Measurements from ENCODE around the gene ISOC2. TPM values are rescaled to one million over a fixed set of nuclear protein-coding genes. Genes with fewer than 3 reads are reported as not detected.

Gene ISOC2
- total and polyA plus RNA-seq, 12 donors, result 18.1 to 181 (median 77.8) TPM

GRCh38 chr19:55489711-55490477, 28.5 kb upstream of the ISOC2 start:
- Histone ChIP-seq H3K9me3 (replicated peaks in 1 of 3) (no peaks in the 10 kb centered on the region), H3K4me3 (no peak overlapping the region), H3K36me3 (replicated peaks in 1 of 2) (no peaks in the 10 kb centered on the region), H3K27me3 (no peaks in the 10 kb centered on the region), H3K4me1 (replicated peaks in 1 of 2) (peaks cover 30 to 32% of the 10 kb centered on the region in 2 donors), H3K27ac (no peak overlapping the region)
- intact Hi-C loops (cut with DNase I), result no loop called here
- WGBS, 4 donors, result 49 to 83% (median 71%) methylated on average over 4 to 21 of the region's 21 CpGs
- no peak for TF ChIP-seq POLR2A (IDR thresholded peaks at IDR 0.05)
- TF ChIP-seq, protein P1, sequence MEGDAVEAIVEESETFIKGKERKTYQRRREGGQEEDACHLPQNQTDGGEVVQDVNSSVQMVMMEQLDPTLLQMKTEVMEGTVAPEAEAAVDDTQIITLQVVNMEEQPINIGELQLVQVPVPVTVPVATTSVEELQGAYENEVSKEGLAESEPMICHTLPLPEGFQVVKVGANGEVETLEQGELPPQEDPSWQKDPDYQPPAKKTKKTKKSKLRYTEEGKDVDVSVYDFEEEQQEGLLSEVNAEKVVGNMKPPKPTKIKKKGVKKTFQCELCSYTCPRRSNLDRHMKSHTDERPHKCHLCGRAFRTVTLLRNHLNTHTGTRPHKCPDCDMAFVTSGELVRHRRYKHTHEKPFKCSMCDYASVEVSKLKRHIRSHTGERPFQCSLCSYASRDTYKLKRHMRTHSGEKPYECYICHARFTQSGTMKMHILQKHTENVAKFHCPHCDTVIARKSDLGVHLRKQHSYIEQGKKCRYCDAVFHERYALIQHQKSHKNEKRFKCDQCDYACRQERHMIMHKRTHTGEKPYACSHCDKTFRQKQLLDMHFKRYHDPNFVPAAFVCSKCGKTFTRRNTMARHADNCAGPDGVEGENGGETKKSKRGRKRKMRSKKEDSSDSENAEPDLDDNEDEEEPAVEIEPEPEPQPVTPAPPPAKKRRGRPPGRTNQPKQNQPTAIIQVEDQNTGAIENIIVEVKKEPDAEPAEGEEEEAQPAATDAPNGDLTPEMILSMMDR (IDR thresholded peaks at IDR 0.05), result no peak
- DNase-seq, result peak in 1 of 7 donors; percentile 28

DNA sequence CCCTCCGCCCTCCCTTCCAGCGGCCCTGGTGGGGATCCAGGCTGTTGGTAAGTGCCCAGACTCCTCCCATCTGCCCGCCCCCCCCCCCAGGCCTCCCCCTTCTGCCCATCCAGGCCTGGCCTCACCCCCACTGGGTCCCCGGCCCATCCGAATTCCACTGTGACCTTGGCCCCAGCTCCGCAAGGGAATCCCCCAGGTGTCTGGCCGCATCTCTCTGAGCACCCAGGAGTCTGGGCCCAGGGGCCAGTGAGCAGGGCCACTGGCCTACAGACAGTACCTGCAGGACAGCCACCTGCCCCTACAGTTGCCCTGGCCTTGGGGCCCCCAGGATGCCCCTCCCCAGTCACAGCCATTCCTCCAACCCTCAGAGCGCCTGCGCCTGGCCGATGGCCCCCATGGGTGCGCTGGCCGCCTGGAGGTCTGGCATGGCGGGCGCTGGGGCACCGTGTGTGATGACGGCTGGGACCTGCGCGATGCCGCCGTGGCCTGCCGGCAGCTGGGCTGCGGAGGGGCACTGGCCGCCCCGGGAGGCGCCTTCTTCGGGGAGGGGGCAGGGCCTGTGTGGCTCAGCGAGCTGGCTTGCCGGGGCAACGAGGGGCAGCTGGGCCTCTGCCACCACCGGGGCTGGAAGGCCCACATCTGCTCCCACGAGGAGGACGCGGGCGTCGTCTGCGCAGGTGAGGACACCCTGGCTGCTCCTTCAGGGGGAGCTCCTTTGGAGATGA, 27.7 kb upstream of the ISOC2 start:
- Histone ChIP-seq H3K27me3 (no peaks in the 10 kb centered on the region), H3K9me3 (replicated peaks in 1 of 3) (no peaks in the 10 kb centered on the region), H3K36me3 (replicated peaks in 1 of 2) (no peaks in the 10 kb centered on the region), H3K4me3 (no peak overlapping the region), H3K4me1 (replicated peaks in 1 of 2) (peaks cover 37 to 38% of the 10 kb centered on the region in 2 donors), H3K27ac (no peak overlapping the region)
- intact Hi-C loops (cut with DNase I), result no loop called here
- 58 to 67% (median 63%) methylated on average over 9 to 36 of the region's 36 CpGs; no CpG with 5 or more reads in 1 of the 4 donors for WGBS, 4 donors
- no peak for DNase-seq
- TF ChIP-seq, protein P1 (IDR thresholded peaks at IDR 0.05), result no peak
- no peak for TF ChIP-seq POLR2A (IDR thresholded peaks at IDR 0.05)

- intact Hi-C loops (cut with DNase I), result no loop called here
- Histone ChIP-seq H3K4me3 (peak within 1 kb of the TSS in 1 of 4 donors; percentile 5), H3K27ac (peak within 1 kb of the TSS; percentile 76 to 97 (median 93)), H3K4me1 (replicated peaks in 1 of 2) (peaks cover 38 to 39% of the 10 kb centered on the region in 2 donors), H3K9me3 (replicated peaks in 1 of 3) (no peaks in the 10 kb centered on the region), H3K36me3 (replicated peaks in 1 of 2) (peaks cover 0 to 4% of the 10 kb centered on the region in 2 donors), H3K27me3 (no peaks in the 10 kb centered on the region)
- WGBS, 4 donors, result 3 to 26% (median 8%) methylated on average over 7 to 20 of the region's 21 CpGs
- peak in 5 of 7 donors; percentile 32 to 60 (median 47) for DNase-seq
- TF ChIP-seq, protein P1 (IDR thresholded peaks at IDR 0.05), result no peak
- no peak for TF ChIP-seq POLR2A (IDR thresholded peaks at IDR 0.05)
Measured at GRCh38 chr19:55487924-55488687, 26.7 kb upstream of the ISOC2 start, which contains the start of gene SSC5D. SSC5D (plus strand) TSS chr19:55488436; CDS start chr19:55488590, 154 bp downstream.

Data from adrenal gland (tissue), 12 donors.